IPS-20b (cell line): ENCODE measurements around the gene TNNT2.
A peak's percentile ranks its signal among the peaks of the same experiment; 100 is the strongest.

Experiments
- H3K27ac ChIP-seq: one replicate; pipeline ENCODE4 v1.5.1; 2013; ENCODE audit warnings: low read length
- H3K27me3 ChIP-seq: 2 replicates; pipeline ENCODE4 v1.6.1; 2013; ENCODE audit warnings: mild to moderate bottlenecking, low read length, inconsistent platforms; ENCODE audit not compliant: insufficient read depth
- H3K36me3 ChIP-seq: 2 replicates; pipeline ENCODE4 v1.6.1; 2013; ENCODE audit warnings: low read depth, mild to moderate bottlenecking, inconsistent platforms, low read length, moderate library complexity; ENCODE audit not compliant: insufficient read depth
- H3K4me1 ChIP-seq: 2 replicates; pipeline ENCODE4 v1.6.1; 2013; ENCODE audit warnings: mild to moderate bottlenecking, control low read depth, inconsistent platforms, low read length, moderate library complexity; ENCODE audit not compliant: insufficient read depth
- H3K4me3 ChIP-seq: 2 replicates; pipeline ENCODE4 v1.5.1; 2013; ENCODE audit warnings: mild to moderate bottlenecking, low read length, inconsistent platforms
- H3K9ac ChIP-seq: 2 replicates; pipeline ENCODE4 v1.6.1; 2013; ENCODE audit warnings: low read depth, mild to moderate bottlenecking, inconsistent platforms, low read length, moderate library complexity
- H3K9me3 ChIP-seq: 2 replicates; pipeline ENCODE4 v1.6.1; 2013; ENCODE audit warnings: mild to moderate bottlenecking, low read depth, low read length, inconsistent platforms; ENCODE audit not compliant: insufficient read depth

TNNT2 gene

GRCh38 chr1:201386208-201386607 is 8.7 kb upstream of the TNNT2 start:
- Histone ChIP-seq H3K36me3 (0 out of 2 replicates have a peak, but pooled peaks cover 12% of the 10 kb centered on the region), H3K4me3 (no peak overlapping the region), H3K27me3 (no peaks in the 10 kb centered on the region)

DNA sequence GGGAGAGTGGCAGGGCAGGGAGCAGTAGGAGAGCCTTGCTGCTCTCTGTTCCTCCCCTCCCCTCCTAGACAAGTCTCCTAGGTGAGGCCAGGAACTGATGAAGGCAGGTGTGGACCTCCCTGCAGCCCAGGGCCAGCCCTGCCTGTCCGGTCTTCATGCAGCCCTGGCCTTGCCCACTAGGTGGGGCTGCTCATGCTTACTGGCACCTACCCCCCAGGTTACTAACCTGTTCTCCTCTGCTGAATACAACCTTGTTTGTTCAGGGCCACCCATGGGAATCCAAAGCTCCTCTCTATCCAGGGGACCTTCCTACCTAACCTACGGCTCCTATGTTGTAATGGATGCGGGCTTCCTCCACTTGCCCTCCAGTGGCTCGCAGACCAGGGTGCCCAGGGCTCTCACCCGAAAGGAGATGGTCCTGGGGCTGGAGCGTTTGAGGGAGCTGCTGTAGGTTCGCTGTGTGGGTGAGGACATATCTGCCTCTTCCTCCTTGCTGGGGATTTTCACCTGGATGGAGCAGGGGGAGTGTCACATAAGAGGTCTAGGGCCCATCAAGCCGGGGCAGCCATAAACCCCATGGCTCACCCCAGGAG is 7.9 kb upstream of the TNNT2 start:
- Histone ChIP-seq H3K4me3 (no peak overlapping the region), H3K36me3 (0 out of 2 replicates have a peak, but pooled peaks cover 12% of the 10 kb centered on the region), H3K27me3 (no peaks in the 10 kb centered on the region), H3K4me1 (no peaks in the 10 kb centered on the region), H3K27ac (no peak overlapping the region), H3K9ac (no peak overlapping the region), H3K9me3 (no peaks in the 10 kb centered on the region)

More at GRCh38 chr1:201386208-201386607, 8.7 kb upstream of the TNNT2 start:
- H3K9ac ChIP-seq: no peak overlapping the region
- H3K9me3 ChIP-seq: no peaks in the 10 kb centered on the region
- no peak overlapping the region for H3K27ac ChIP-seq
- H3K4me1 ChIP-seq: no peaks in the 10 kb centered on the region

- Histone ChIP-seq H3K4me1 (no peaks in the 10 kb centered on the region), H3K9me3 (no peaks in the 10 kb centered on the region), H3K4me3 (no peak overlapping the region), H3K27me3 (no peaks in the 10 kb centered on the region), H3K9ac (no peak overlapping the region), H3K27ac (no peak overlapping the region), H3K36me3 (0 out of 2 replicates have a peak, but pooled peaks cover 12% of the 10 kb centered on the region)
These were observed 6.9 kb upstream of the TNNT2 start for GRCh38 chr1:201384406-201384782.

- Histone ChIP-seq H3K4me1 (no peaks in the 10 kb centered on the region), H3K27me3 (no peaks in the 10 kb centered on the region), H3K27ac (no peak overlapping the region), H3K4me3 (no peak overlapping the region), H3K9ac (no peak overlapping the region), H3K9me3 (no peaks in the 10 kb centered on the region), H3K36me3 (0 out of 2 replicates have a peak, but pooled peaks cover 12% of the 10 kb centered on the region)
These were observed 6.3 kb upstream of the TNNT2 start for GRCh38 chr1:201383647-201384405.

GRCh38 chr1:201381130-201381529 is 3.6 kb upstream of the TNNT2 start:
- no peaks in the 10 kb centered on the region for H3K27me3 ChIP-seq

GRCh38 chr1:201379733-201380242 is 2.3 kb upstream of the TNNT2 start:
- H3K4me3 ChIP-seq: no peak overlapping the region
- no peaks in the 10 kb centered on the region for H3K36me3 ChIP-seq
- H3K9me3 ChIP-seq: no peaks in the 10 kb centered on the region
- H3K9ac ChIP-seq: no peak overlapping the region
- no peaks in the 10 kb centered on the region for H3K27me3 ChIP-seq
- peaks cover 23% of the 10 kb centered on the region for H3K4me1 ChIP-seq
- no peak overlapping the region for H3K27ac ChIP-seq

More at GRCh38 chr1:201381130-201381529, 3.6 kb upstream of the TNNT2 start:
- peaks cover 11% of the 10 kb centered on the region for H3K4me1 ChIP-seq
- H3K4me3 ChIP-seq: no peak overlapping the region
- H3K36me3 ChIP-seq: no peaks in the 10 kb centered on the region
- no peak overlapping the region for H3K9ac ChIP-seq
- H3K27ac ChIP-seq: no peak overlapping the region
- H3K9me3 ChIP-seq: no peaks in the 10 kb centered on the region

DNA sequence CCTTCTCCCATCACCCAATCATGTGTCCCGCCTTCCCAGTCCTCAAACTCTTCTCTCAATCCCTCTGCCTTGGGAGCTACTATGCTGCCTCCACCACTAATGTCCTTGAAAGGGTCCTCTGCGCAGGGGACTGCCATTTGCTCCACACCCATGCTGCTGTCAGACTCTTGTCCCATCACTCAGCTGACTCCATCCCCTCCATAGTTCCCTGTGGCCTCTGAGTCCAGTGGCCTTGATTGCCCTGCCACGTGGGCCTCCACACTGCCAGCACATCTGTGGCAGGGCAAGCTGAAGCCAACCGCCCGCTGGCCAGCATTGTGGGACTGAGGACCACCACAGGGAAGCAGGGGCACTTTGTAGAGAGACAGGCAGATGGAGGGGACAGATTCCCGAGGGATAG is 1.3 kb upstream of the TNNT2 start:
- H3K9me3 ChIP-seq: no peaks in the 10 kb centered on the region
- H3K4me3 ChIP-seq: no peak overlapping the region
- H3K27me3 ChIP-seq: no peaks in the 10 kb centered on the region
- H3K9ac ChIP-seq: no peak overlapping the region
- peaks cover 32% of the 10 kb centered on the region for H3K4me1 ChIP-seq
- H3K27ac ChIP-seq: no peak overlapping the region
- H3K36me3 ChIP-seq: no peaks in the 10 kb centered on the region

GRCh38 chr1:201376464-201377374 is 761 bp downstream of the TNNT2 start:
- no peaks in the 10 kb centered on the region for H3K27me3 ChIP-seq
- H3K27ac ChIP-seq: peak overlapping the region; percentile 79
- H3K4me1 ChIP-seq: peaks cover 32% of the 10 kb centered on the region
- peak overlapping the region; percentile 42; the same call in 1 of the 2 replicates for H3K4me3 ChIP-seq
- H3K9ac ChIP-seq: peak overlapping the region; percentile 71; the same call in 1 of the 2 replicates
- H3K9me3 ChIP-seq: no peaks in the 10 kb centered on the region
- no peaks in the 10 kb centered on the region for H3K36me3 ChIP-seq

DNA sequence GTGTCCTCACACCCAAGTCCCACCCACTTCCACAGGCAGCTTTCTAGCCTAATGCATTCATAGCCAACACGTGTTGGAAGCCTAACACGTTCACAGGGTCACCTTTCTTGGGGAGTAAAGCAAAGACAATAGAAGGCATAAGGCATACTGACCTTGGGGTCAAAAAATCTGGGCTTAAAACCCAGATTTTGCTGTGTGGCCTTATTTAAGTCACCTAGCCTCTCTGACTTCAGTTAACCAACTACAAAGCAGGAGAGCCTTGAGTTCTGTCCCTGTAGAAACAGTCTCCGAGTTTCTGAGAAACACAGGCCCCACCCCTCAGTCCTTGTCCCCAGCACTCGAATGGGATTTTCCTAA is 1.4 kb downstream of the TNNT2 start:
- peak overlapping the region; percentile 42; the same call in 1 of the 2 replicates for H3K4me3 ChIP-seq
- H3K27ac ChIP-seq: peak overlapping the region; percentile 79
- no peaks in the 10 kb centered on the region for H3K36me3 ChIP-seq
- H3K9ac ChIP-seq: peak overlapping the region; percentile 71; the same call in 1 of the 2 replicates
- no peaks in the 10 kb centered on the region for H3K27me3 ChIP-seq
- H3K4me1 ChIP-seq: peaks cover 32% of the 10 kb centered on the region
- H3K9me3 ChIP-seq: no peaks in the 10 kb centered on the region

DNA sequence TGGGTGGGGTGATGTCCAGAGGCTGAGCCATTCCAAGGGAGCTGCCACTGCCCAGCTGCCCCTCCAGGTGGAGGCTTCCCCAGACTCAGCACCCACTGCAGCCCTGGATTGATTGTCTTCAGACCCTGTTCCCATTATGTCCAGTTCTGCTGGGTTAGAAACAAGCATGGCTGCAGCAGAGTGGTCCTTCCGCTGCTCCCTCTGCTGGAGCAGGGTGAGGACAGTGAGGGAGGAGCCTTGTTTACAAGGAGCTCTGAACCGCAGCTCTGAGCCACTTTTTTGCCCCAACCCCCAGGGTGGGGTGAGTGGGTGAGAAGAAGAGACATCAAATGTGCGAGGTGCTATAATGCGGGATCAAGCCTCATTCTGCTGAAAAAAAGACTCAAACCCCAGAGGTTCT is 2.3 kb downstream of the TNNT2 start:
- Histone ChIP-seq H3K36me3 (no peaks in the 10 kb centered on the region), H3K9me3 (no peaks in the 10 kb centered on the region), H3K4me3 (no peak overlapping the region), H3K27me3 (no peaks in the 10 kb centered on the region), H3K27ac (no peak overlapping the region), H3K9ac (no peak overlapping the region; the same call in 1 of the 2 replicates), H3K4me1 (peaks cover 32% of the 10 kb centered on the region)

- no peaks in the 10 kb centered on the region for H3K27me3 ChIP-seq
- no peak overlapping the region; the same call in 1 of the 2 replicates for H3K9ac ChIP-seq
- H3K36me3 ChIP-seq: no peaks in the 10 kb centered on the region
- H3K4me3 ChIP-seq: no peak overlapping the region
- peaks cover 32% of the 10 kb centered on the region for H3K4me1 ChIP-seq
- no peak overlapping the region for H3K27ac ChIP-seq
- no peaks in the 10 kb centered on the region for H3K9me3 ChIP-seq
These were observed 3.1 kb downstream of the TNNT2 start for GRCh38 chr1:201374364-201374763.
